ENCODE measurements around the gene STARD10.

STARD10 gene

DNA sequence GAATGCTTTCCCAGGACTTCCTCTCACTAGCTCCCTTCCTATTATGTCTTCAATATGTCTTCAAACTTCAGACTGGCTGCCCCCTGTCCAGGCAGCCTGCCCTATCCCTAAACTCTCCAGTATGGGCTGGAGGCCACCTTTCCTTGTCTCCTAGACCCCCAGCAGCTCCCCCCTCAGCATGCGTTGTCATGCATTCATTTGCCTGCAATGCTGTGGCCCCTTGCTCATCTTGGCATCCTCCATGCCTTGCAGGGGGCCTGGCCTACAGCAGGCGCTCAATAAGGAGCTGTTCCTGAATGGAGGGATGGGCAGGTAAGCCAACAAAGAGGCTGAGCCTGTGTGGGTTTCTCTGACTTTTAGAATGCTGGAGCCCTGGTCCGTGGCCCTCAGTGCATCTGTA lies 25.3 kb downstream of the STARD10 start:
- H3K4me3 ChIP-seq (ENCODE audit: low read length) = no peak overlapping the region
- H3K9ac ChIP-seq (ENCODE audit: low read length) = no peak overlapping the region
- H3K36me3 ChIP-seq (replicated peaks; ENCODE audit: low read depth, low read length) = no peaks in the 10 kb centered on the region
- H3K79me2 ChIP-seq (ENCODE audit: low read length) = no peaks in the 10 kb centered on the region
- TF ChIP-seq EZH2phosphoT487 (IDR thresholded peaks at IDR 0.05; ENCODE audit: low read depth) = no peak
- TF ChIP-seq, protein P1, sequence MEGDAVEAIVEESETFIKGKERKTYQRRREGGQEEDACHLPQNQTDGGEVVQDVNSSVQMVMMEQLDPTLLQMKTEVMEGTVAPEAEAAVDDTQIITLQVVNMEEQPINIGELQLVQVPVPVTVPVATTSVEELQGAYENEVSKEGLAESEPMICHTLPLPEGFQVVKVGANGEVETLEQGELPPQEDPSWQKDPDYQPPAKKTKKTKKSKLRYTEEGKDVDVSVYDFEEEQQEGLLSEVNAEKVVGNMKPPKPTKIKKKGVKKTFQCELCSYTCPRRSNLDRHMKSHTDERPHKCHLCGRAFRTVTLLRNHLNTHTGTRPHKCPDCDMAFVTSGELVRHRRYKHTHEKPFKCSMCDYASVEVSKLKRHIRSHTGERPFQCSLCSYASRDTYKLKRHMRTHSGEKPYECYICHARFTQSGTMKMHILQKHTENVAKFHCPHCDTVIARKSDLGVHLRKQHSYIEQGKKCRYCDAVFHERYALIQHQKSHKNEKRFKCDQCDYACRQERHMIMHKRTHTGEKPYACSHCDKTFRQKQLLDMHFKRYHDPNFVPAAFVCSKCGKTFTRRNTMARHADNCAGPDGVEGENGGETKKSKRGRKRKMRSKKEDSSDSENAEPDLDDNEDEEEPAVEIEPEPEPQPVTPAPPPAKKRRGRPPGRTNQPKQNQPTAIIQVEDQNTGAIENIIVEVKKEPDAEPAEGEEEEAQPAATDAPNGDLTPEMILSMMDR (IDR thresholded peaks at IDR 0.05; ENCODE audit: low read depth, low read length) = no peak
- H3K4me1 ChIP-seq (ENCODE audit: low read length) = peaks cover 6% of the 10 kb centered on the region
- no peaks in the 10 kb centered on the region for H4K20me1 ChIP-seq (ENCODE audit: insufficient read depth, low read length)
- no peak overlapping the region for H3K27ac ChIP-seq (ENCODE audit: low read length)
- H2AFZ ChIP-seq (ENCODE audit: low read depth, low read length) = no peak overlapping the region
- no peak overlapping the region for H3K4me2 ChIP-seq (ENCODE audit: low read length)
- H3K27me3 ChIP-seq (ENCODE audit: low read depth, low read length) = no peaks in the 10 kb centered on the region
- H3K9me3 ChIP-seq (ENCODE audit: insufficient read depth, low read length) = no peaks in the 10 kb centered on the region

DNA sequence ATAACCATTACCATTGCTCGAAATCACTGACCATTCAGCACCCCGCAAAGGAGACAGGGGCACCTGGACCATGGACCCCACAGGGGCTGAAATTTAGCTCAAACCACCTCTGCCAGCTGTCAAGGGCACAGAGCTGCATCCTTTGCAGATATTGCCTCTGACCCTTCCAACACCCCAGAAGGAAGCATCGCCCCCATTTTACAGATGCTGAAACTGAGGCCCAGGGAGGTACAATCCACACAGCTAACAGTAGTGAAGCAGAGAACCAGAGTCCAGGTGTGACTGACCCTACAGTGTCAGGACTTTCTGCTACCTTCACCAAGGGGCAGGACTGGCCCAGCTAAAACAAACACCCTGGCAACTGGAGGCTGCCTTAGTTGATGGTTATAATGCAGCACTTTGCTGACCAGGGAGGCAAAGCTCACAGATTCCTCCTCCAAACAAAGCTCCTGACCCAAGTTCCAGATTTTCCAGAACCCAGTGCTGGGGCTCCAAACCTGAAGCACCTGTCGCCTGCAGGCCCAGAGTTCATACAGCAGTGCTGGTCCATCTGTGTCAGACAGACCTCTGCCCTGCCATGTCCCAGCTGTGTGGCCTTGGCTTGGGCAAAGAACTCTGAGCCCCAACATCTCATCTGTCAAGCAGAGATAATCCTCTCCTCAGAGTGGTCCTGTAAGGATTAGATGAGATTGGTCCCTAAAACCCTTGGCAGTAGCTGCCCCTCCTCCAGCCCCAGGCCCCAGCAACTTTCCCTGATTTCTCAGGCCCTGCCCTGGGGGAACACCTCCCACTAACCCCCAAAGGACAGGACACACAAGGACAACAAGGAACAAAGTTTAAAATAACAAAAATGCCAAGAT lies 26.4 kb downstream of the STARD10 start:
- Histone ChIP-seq H3K36me3 (replicated peaks; ENCODE audit: low read depth, low read length) (no peaks in the 10 kb centered on the region), H3K79me2 (ENCODE audit: low read length) (no peaks in the 10 kb centered on the region), H4K20me1 (ENCODE audit: insufficient read depth, low read length) (no peaks in the 10 kb centered on the region), H3K4me3 (ENCODE audit: low read length) (no peak overlapping the region), H3K4me1 (ENCODE audit: low read length) (peaks cover 17% of the 10 kb centered on the region), H3K9ac (ENCODE audit: low read length) (no peak overlapping the region), H3K4me2 (ENCODE audit: low read length) (no peak overlapping the region), H2AFZ (ENCODE audit: low read depth, low read length) (no peak overlapping the region), H3K27ac (ENCODE audit: low read length) (no peak overlapping the region), H3K9me3 (ENCODE audit: insufficient read depth, low read length) (no peaks in the 10 kb centered on the region), H3K27me3 (ENCODE audit: low read depth, low read length) (no peaks in the 10 kb centered on the region)
- TF ChIP-seq, protein P1 (IDR thresholded peaks at IDR 0.05; ENCODE audit: low read depth, low read length) = no peak
- no peak for TF ChIP-seq EZH2phosphoT487 (IDR thresholded peaks at IDR 0.05; ENCODE audit: low read depth)

- Histone ChIP-seq H3K79me2 (ENCODE audit: low read length) (no peaks in the 10 kb centered on the region), H4K20me1 (ENCODE audit: insufficient read depth, low read length) (no peaks in the 10 kb centered on the region), H3K27me3 (ENCODE audit: low read depth, low read length) (no peaks in the 10 kb centered on the region), H3K36me3 (replicated peaks; ENCODE audit: low read depth, low read length) (no peaks in the 10 kb centered on the region), H2AFZ (ENCODE audit: low read depth, low read length) (no peak overlapping the region), H3K4me2 (ENCODE audit: low read length) (no peak overlapping the region), H3K9ac (ENCODE audit: low read length) (no peak overlapping the region), H3K4me1 (ENCODE audit: low read length) (peaks cover 21% of the 10 kb centered on the region), H3K9me3 (ENCODE audit: insufficient read depth, low read length) (no peaks in the 10 kb centered on the region), H3K4me3 (ENCODE audit: low read length) (no peak overlapping the region), H3K27ac (ENCODE audit: low read length) (no peak overlapping the region)
- TF ChIP-seq EZH2phosphoT487 (IDR thresholded peaks at IDR 0.05; ENCODE audit: low read depth) = no peak
- TF ChIP-seq, protein P1 (IDR thresholded peaks at IDR 0.05; ENCODE audit: low read depth, low read length) = no peak
These were observed 27.5 kb downstream of the STARD10 start for GRCh38 chr11:72766152-72766902.

DNA sequence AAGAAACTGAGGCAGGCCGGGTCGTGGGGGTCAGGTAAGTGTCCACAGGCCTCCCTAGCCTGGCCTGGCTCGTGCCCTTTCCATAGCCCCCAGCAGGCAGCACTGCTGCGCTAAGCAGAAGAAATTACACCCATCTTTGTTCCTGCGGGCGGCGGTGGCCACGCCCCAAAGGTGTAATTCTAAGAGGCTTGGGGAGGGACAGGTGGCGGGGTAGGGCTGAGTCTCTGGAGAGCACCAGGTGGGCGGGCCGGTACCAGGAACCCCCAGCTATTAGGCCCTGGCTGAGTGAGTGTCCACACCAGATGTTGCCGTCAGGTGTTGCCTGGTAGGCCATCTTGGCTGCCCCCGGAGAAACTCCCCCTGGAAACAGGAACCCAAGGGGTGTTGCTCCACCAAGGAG lies 29.3 kb downstream of the STARD10 start:
- no peaks in the 10 kb centered on the region for H3K27me3 ChIP-seq (ENCODE audit: low read depth, low read length)
- H3K79me2 ChIP-seq (ENCODE audit: low read length) = no peaks in the 10 kb centered on the region
- H3K27ac ChIP-seq (ENCODE audit: low read length) = no peak overlapping the region
- H3K4me3 ChIP-seq (ENCODE audit: low read length) = no peak overlapping the region
- H3K9ac ChIP-seq (ENCODE audit: low read length) = no peak overlapping the region
- no peaks in the 10 kb centered on the region for H3K36me3 ChIP-seq (replicated peaks; ENCODE audit: low read depth, low read length)
- H3K4me1 ChIP-seq (ENCODE audit: low read length) = peaks cover 21% of the 10 kb centered on the region
- no peaks in the 10 kb centered on the region for H4K20me1 ChIP-seq (ENCODE audit: insufficient read depth, low read length)
- no peak for TF ChIP-seq EZH2phosphoT487 (IDR thresholded peaks at IDR 0.05; ENCODE audit: low read depth)
- TF ChIP-seq, protein P1 (IDR thresholded peaks at IDR 0.05; ENCODE audit: low read depth, low read length) = no peak
- H3K9me3 ChIP-seq (ENCODE audit: insufficient read depth, low read length) = no peaks in the 10 kb centered on the region
- no peak overlapping the region for H3K4me2 ChIP-seq (ENCODE audit: low read length)
- no peak overlapping the region for H2AFZ ChIP-seq (ENCODE audit: low read depth, low read length)
